Measurements from ENCODE around the gene LRP1B.
"Not testable (repeated sequence)": the region's sequence is repeated elsewhere in the genome, so short reads cannot be mapped to it uniquely, and the experiment has no call there.

Gene LRP1B

GRCh38 chr2:140451324-140451723 is 1679.5 kb downstream of the LRP1B start:
- no peak for TF ChIP-seq CTCF (IDR thresholded peaks at IDR 0.05; ENCODE audit: control extremely low read depth, extremely low read depth, low read depth, missing control alignments)
- DNase-seq (ENCODE audit: extremely low spot score) = no peak
- ChIA-PET POLR2A (no interaction called here), CTCF (no interaction called here)

- TF ChIP-seq CTCF (IDR thresholded peaks at IDR 0.05; ENCODE audit: control extremely low read depth, extremely low read depth, low read depth, missing control alignments) = no peak
- ChIA-PET CTCF (no interaction called here), POLR2A (no interaction called here)
- DNase-seq (ENCODE audit: extremely low spot score) = no peak
These were observed 1688.5 kb downstream of the LRP1B start for GRCh38 chr2:140442319-140442718.

GRCh38 chr2:140440815-140441214 is 1690.0 kb downstream of the LRP1B start:
- no peak for TF ChIP-seq CTCF (IDR thresholded peaks at IDR 0.05; ENCODE audit: control extremely low read depth, extremely low read depth, low read depth, missing control alignments)
- POLR2A ChIA-PET = no interaction called here
- CTCF ChIA-PET = no interaction called here
- DNase-seq (ENCODE audit: extremely low spot score) = no peak

- ChIA-PET POLR2A (no interaction called here), CTCF (no interaction called here)
- no peak for DNase-seq (ENCODE audit: extremely low spot score)
- no peak for TF ChIP-seq CTCF (IDR thresholded peaks at IDR 0.05; ENCODE audit: control extremely low read depth, extremely low read depth, low read depth, missing control alignments)
These were observed 1693.9 kb downstream of the LRP1B start for GRCh38 chr2:140436936-140437335.

- DNase-seq (ENCODE audit: extremely low spot score); POLR2A ChIA-PET; CTCF ChIA-PET: not testable (repeated sequence)
These were observed 1703.8 kb downstream of the LRP1B start for GRCh38 chr2:140427033-140427432.

GRCh38 chr2:140424471-140424870 is 1706.3 kb downstream of the LRP1B start:
- ChIA-PET CTCF (interaction anchor here (1.8 kb wide), 1 partner anchor 15 kb away, joined by 3 read pairs; no protein-coding TSS in a partner anchor), POLR2A (no interaction called here)
- no peak for DNase-seq (ENCODE audit: extremely low spot score)
- TF ChIP-seq CTCF (IDR thresholded peaks at IDR 0.05; ENCODE audit: control extremely low read depth, extremely low read depth, low read depth, missing control alignments) = no peak

GRCh38 chr2:140422759-140423158 is 1708.1 kb downstream of the LRP1B start:
- TF ChIP-seq CTCF (IDR thresholded peaks at IDR 0.05; ENCODE audit: control extremely low read depth, extremely low read depth, low read depth, missing control alignments) = no peak

More at GRCh38 chr2:140422759-140423158, 1708.1 kb downstream of the LRP1B start:
- ChIA-PET CTCF (no interaction called here), POLR2A (no interaction called here)
- no peak for DNase-seq (ENCODE audit: extremely low spot score)

All from GM10248 (cell line).